Measurements from ENCODE around the gene EXOSC6.
"Not testable (repeated sequence)": the region's sequence is repeated elsewhere in the genome, so short reads cannot be mapped to it uniquely, and the experiment has no call there.

EXOSC6 gene

DNA sequence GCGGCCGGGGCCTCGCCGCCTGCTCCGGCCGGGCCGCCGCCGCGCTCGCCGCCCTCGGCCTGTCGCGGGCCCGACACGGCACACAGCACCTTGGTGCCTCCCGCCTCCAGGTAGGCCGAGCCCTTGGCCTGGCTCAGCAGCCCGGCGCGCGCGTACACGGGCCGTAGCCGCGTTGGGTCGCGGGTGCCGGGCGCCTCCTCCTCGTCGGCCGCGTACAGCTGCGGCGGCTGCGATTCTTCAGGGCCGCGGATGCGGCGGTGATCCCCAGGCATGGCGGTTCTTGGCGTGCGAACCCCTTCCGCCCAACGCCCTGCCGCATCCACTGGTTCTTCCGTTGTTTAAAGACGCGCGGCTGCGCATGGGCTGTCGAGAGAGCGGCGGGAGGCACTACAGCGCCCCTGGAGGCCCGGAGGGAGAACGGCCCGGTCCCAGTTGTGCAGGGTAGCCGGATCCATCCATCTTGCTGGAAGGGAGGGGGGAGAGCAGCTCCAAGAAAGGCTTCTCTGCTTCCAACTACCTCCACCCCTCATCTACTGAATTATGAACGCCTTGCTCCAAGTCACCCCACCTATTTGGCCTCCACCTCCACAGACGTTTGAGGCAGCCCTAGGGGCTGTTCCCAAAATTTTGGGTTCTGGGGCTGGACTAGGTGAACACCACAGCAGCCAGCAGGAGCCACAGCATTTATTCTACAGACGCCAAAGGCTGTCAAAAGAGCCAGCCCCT is at the start of gene EXOSC6:
EXOSC6 (minus strand) TSS at position 312 of the 726 bp plus-strand sequence; CDS start at position 272, 40 bp downstream.
- peak; percentile 64 to 90 for DNase-seq

GRCh38 chr16:70301121-70301520 is 49.4 kb upstream of the EXOSC6 start:
- DNase-seq: no peak

- DNase-seq: peak; percentile 4 to 43
These were observed 47.5 kb upstream of the EXOSC6 start, which contains the start of gene DDX19B for GRCh38 chr16:70298988-70299938. Gene DDX19B, plus strand, starts transcription at chr16:70299186. Its CDS starts 112 bp downstream, at chr16:70299298.

- no peak for DNase-seq
These were observed 43.9 kb upstream of the EXOSC6 start for GRCh38 chr16:70295634-70296033.

- no peak for DNase-seq
These were observed 42.8 kb upstream of the EXOSC6 start for GRCh38 chr16:70294385-70295025.

DNA sequence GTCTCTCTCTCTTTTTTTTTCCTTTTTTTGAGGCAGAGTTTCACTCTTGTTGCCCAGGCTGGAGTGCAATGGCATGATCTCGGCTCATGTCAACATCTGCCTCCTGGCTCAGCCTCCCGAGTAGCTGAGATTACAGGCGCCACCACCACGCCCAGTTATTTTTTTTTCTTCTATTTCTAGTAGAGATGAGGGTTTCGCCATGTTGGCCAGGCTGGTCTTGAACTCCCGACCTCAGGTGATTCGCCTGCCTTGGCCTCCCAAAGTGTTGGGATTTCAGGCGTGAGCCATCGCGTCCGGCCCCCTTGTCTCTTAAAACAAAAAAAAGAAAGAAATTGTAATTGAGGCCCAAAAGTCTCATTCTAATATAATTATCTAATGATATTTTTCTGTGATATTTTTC is 40.4 kb upstream of the EXOSC6 start:
- not testable (repeated sequence) for DNase-seq

- no peak for DNase-seq
These were observed 39.3 kb upstream of the EXOSC6 start for GRCh38 chr16:70290949-70291519.

- DNase-seq: peak; percentile 95 to 98
These were observed 37.7 kb upstream of the EXOSC6 start, which contains the start of gene AARS1 for GRCh38 chr16:70289229-70290094. Gene AARS1, minus strand, starts transcription at chr16:70289506. Its CDS starts 6,743 bp downstream, at chr16:70282763.

- DNase-seq: not testable (repeated sequence)
These were observed 35.7 kb upstream of the EXOSC6 start for GRCh38 chr16:70287304-70287971.

GRCh38 chr16:70276392-70276791 is 24.7 kb upstream of the EXOSC6 start:
- DNase-seq: no peak

- no peak for DNase-seq
These were observed 20.0 kb upstream of the EXOSC6 start for GRCh38 chr16:70271696-70272095.

DNA sequence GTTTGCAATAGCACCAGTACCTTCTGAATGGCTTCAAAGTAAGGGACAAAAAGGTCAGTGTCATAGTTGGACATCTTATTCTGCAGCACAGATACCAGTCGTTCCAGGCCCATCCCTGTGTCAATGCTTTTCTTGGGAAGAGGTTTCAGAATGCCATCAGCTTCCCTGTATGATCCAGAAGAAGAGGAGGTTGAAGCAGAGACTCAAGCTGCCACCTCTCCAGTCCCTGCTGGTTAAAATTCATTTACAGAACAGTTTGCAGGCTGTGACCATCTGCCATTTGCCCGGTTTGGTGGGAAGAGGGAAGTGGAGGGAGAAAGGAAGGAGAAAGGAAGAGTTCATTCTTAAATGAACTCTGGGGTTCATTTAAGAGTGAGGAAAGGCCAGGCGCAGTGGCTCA is 18.4 kb upstream of the EXOSC6 start:
- DNase-seq: no peak

DNA sequence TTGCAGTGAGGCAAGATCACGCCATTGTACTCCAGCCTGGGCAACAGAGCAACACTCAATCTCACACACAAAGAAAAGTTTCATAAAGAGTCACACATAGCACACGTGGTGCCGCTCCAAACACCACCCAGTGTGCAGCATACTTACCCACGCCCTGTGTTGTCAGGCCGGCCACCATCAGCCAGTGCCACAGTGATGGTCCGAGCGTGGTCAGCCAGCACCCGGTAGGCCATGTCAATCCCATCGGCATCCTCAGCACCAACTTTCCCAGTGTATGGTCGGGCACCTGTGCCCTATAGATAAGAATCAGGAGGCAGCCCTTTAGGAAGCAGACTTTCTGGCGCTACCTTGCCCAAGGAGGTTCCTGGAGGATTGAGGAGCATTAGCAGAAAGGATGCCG is 17.7 kb upstream of the EXOSC6 start:
- DNase-seq: no peak

DNA sequence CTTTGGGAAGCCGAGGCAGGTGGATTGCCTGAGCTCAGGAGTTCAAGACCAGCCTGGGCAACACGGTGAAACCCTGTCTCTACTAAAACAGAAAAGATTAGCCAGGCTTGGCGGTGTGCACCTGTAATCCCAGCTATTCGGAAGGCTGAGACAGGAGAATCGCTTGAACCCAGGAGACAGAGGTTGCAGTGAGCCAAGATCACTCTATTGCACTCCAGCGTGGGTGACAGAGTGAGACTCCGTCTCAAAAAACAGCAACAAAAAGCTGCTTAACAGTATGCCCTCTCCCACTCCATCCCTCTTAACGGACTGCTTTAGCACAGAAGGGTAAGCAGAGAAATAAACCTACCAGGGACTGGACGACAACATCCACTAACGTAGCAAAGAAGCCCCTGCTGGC is 16.2 kb upstream of the EXOSC6 start:
- DNase-seq: not testable (repeated sequence)

GRCh38 chr16:70267516-70267915 is 15.8 kb upstream of the EXOSC6 start:
- peak; percentile 24 to 29 for DNase-seq

DNA sequence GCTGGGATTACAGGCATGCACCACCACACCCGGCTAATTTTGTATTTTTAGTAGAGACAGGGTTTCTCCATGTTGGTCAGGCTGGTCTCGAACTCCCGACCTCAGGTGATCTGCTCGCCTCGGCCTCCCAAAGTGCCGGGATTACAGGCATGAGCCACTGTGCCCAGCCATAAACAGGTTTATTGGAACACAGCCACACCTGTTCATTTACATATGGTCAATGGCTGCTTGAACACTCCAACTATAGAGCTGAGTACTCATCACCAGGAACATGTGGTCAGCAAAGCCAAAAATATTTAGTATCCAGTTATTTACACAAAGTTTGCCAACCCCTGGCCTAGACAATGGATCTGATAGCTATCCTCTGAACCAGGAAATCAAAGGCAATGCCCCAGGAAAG is 8.2 kb upstream of the EXOSC6 start:
- not testable (repeated sequence) for DNase-seq

DNA sequence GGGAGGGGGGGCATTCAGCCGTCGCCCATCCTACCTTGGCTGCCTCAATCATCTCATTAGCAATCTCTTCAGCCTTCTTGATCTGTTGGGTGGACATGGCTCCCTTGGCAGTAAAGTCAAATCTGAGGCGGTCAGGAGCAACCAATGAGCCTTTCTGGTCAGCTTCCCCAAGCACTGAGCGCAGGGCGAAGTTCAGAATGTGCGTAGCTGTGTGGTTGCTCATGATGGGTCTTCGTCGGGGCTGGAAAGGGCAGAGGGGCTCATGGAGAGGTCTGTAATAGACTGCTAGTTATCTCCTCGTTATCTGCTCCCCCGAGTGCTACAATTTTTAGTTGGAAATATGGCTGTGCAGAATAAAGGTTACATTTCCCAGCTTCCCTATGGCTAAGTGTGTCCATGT is 7.2 kb upstream of the EXOSC6 start:
- no peak for DNase-seq

DNA sequence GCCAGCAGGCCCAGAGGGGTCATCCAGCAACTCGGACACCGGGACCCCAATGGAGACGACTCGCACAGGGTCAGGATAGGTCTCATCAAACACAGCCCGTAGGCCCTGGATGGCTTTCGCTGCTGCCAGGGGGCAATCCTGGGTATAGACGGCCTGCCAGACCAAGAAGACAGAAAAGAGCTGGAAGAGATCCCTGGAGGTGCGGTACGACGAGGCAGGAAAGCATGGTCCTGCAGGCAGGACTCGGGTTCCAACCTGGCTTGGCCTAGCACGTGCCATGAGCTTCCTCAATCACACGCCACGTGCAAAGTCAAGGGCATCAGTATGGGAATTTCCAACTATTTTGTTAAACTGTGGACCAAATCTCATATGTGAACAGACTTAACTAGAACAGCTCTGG is 6.3 kb upstream of the EXOSC6 start:
- DNase-seq: no peak

- DNase-seq: no peak
These were observed 5.7 kb upstream of the EXOSC6 start for GRCh38 chr16:70257391-70257790.

GRCh38 chr16:70255574-70255973 is 3.8 kb upstream of the EXOSC6 start:
- no peak for DNase-seq

GRCh38 chr16:70254965-70255286 is 3.2 kb upstream of the EXOSC6 start:
- DNase-seq: no peak
